CD4-positive, alpha-beta T cell (primary cell): ENCODE measurements around the gene FUT8. TPM values are rescaled to one million over a fixed set of nuclear protein-coding genes. Genes with fewer than 3 reads are reported as not detected.

Experiments
- ATAC-seq: fragments of 200-7000 bp; cut with Tn5 transposase; one replicate; pipeline ENCODE4 v1.10.0; 2022; ENCODE audit warnings: mild to moderate bottlenecking; ENCODE audit not compliant: poor library complexity
- CTCF ChIA-PET: fragments of 350-600 bp; sonication (Branson Sonifier 250); formaldehyde crosslinking; loops from one replicate; lab custom pipeline; 2021; ENCODE audit warnings: antibody characterized with exemption, inconsistent platforms; lab: Charles Lee
- POLR2A ChIA-PET: fragments of 350-600 bp; sonication (Branson Sonifier 250); formaldehyde crosslinking; loops from one replicate; lab custom pipeline; 2021; ENCODE audit warnings: antibody characterized with exemption, inconsistent platforms; lab: Charles Lee
- DNase-seq, 14 experiments: peaks; one replicate each; pipeline ENCODE4 v3.0.0-alpha.2; 2013 to 2020; ENCODE audit warnings: mixed read lengths in 2 of 14
- H3K27ac ChIP-seq, 2 donors: one replicate each; pipeline versions ENCODE4 v1.5.1 to v1.7.0; 2013; ENCODE audit warnings: low read length in 2 of 2, low read depth in 1 of 2, mild to moderate bottlenecking in 1 of 2
- H3K27me3 ChIP-seq, 2 experiments: 1 replicate in 1 of 2; 2 replicates in 1 of 2; pipeline versions ENCODE4 v1.6.1 to v1.7.0; 2013; ENCODE audit warnings: low read length in 2 of 2, control low read depth in 1 of 2, mild to moderate bottlenecking in 1 of 2, moderate library complexity in 1 of 2; ENCODE audit not compliant: insufficient read depth in 2 of 2, control insufficient read depth in 1 of 2
- H3K36me3 ChIP-seq: one replicate; pipeline ENCODE4 v1.6.1; 2013; ENCODE audit warnings: low read length, control low read depth; ENCODE audit not compliant: insufficient read depth
- H3K4me1 ChIP-seq: one replicate; pipeline ENCODE4 v1.6.1; 2013; ENCODE audit warnings: low read length, control low read depth; ENCODE audit not compliant: insufficient read depth
- H3K4me3 ChIP-seq: one replicate; pipeline ENCODE4 v1.5.1; 2013; ENCODE audit warnings: mild to moderate bottlenecking, low read length, moderate library complexity
- H3K9me3 ChIP-seq, 2 experiments: 1 replicate in 1 of 2; 2 replicates in 1 of 2; pipeline versions ENCODE4 v1.6.1 to v1.7.0; 2013; ENCODE audit warnings: low read length in 2 of 2, mild to moderate bottlenecking in 2 of 2, control low read depth in 1 of 2, moderate library complexity in 1 of 2; ENCODE audit not compliant: control insufficient read depth in 1 of 2, insufficient read depth in 1 of 2
- H3K27ac Mint-ChIP-seq: one replicate; pipeline ENCODE4 v1.8.0; 2020; ENCODE audit warnings: mixed read lengths
- H3K27me3 Mint-ChIP-seq: one replicate; pipeline ENCODE4 v1.8.0; 2021; ENCODE audit warnings: mixed read lengths
- H3K36me3 Mint-ChIP-seq: one replicate; pipeline ENCODE4 v1.8.0; 2021; ENCODE audit warnings: low read depth, mixed read lengths
- H3K4me1 Mint-ChIP-seq: one replicate; pipeline ENCODE4 v1.8.0; 2021; ENCODE audit warnings: low read depth, mixed read lengths
- H3K4me3 Mint-ChIP-seq: one replicate; pipeline ENCODE4 v1.8.0; 2020; ENCODE audit warnings: mild to moderate bottlenecking, mixed read lengths
- H3K9me3 Mint-ChIP-seq: one replicate; pipeline ENCODE4 v1.8.0; 2020; ENCODE audit warnings: mixed read lengths
- intact Hi-C, 2 experiments: fragments of 100-400 bp; cut with DNase I in 1 of 2; cut with micrococcal nuclease in 1 of 2; formaldehyde crosslinking; loops; one replicate each; pipeline versions ENCODE4 v1.15.1 to v1.9.0; 2023 to 2025; cut with DNase I, micrococcal nuclease
- total RNA-seq, 174 experiments: library from RNA in 2 of 174; stranded (reverse) in 2 of 174; gene quantifications; one replicate each; pipeline ENCODE4 v1.2.3 and lab custom pipeline; 2021 to 2026
- TF ChIP-seq, protein P1 (sequence below): fragments of 200-600 bp; IDR thresholded peaks from one replicate; pipeline ENCODE4 v1.8.0; 2022; ENCODE audit warnings: antibody characterized with exemption, mild to moderate bottlenecking

The FUT8 gene
- total RNA-seq, 2 experiments from 2014 or later: 31.3 to 39.1 TPM

- Mint-ChIP-seq H3K4me1 (no peaks in the 10 kb centered on the region), H3K27me3 (no peaks in the 10 kb centered on the region), H3K27ac (no peak overlapping the region), H3K36me3 (no peaks in the 10 kb centered on the region), H3K4me3 (no peak overlapping the region), H3K9me3 (no peaks in the 10 kb centered on the region)
- POLR2A ChIA-PET: no interaction called here
- Histone ChIP-seq H3K9me3 (no peaks in the 10 kb centered on the region), H3K27me3 (no peaks in the 10 kb centered on the region), H3K27ac (no peak overlapping the region), H3K36me3 (no peaks in the 10 kb centered on the region), H3K4me3 (no peak overlapping the region), H3K4me1 (no peaks in the 10 kb centered on the region)
- CTCF ChIA-PET: interaction anchor here (0.8 kb wide), 1 partner anchor 220 kb away, joined by 3 read pairs; no protein-coding TSS in a partner anchor
- DNase-seq (no peak), ATAC-seq (no peak)
- intact Hi-C loops: no loop called here
- TF ChIP-seq, protein P1, sequence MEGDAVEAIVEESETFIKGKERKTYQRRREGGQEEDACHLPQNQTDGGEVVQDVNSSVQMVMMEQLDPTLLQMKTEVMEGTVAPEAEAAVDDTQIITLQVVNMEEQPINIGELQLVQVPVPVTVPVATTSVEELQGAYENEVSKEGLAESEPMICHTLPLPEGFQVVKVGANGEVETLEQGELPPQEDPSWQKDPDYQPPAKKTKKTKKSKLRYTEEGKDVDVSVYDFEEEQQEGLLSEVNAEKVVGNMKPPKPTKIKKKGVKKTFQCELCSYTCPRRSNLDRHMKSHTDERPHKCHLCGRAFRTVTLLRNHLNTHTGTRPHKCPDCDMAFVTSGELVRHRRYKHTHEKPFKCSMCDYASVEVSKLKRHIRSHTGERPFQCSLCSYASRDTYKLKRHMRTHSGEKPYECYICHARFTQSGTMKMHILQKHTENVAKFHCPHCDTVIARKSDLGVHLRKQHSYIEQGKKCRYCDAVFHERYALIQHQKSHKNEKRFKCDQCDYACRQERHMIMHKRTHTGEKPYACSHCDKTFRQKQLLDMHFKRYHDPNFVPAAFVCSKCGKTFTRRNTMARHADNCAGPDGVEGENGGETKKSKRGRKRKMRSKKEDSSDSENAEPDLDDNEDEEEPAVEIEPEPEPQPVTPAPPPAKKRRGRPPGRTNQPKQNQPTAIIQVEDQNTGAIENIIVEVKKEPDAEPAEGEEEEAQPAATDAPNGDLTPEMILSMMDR: no peak
Observed at GRCh38 chr14:65783101-65783500, 370.6 kb downstream of the FUT8 start.

GRCh38 chr14:65783576-65783975 is 371.0 kb downstream of the FUT8 start:
- Histone ChIP-seq H3K4me1 (no peaks in the 10 kb centered on the region), H3K9me3 (no peaks in the 10 kb centered on the region), H3K36me3 (no peaks in the 10 kb centered on the region), H3K27me3 (no peaks in the 10 kb centered on the region), H3K27ac (no peak overlapping the region), H3K4me3 (no peak overlapping the region)
- intact Hi-C loops: no loop called here
- TF ChIP-seq, protein P1: no peak
- Mint-ChIP-seq H3K36me3 (no peaks in the 10 kb centered on the region), H3K27ac (no peak overlapping the region), H3K27me3 (no peaks in the 10 kb centered on the region), H3K4me1 (no peaks in the 10 kb centered on the region), H3K9me3 (no peaks in the 10 kb centered on the region), H3K4me3 (no peak overlapping the region)
- DNase-seq (no peak), ATAC-seq (no peak)
- CTCF ChIA-PET: interaction anchor here (0.8 kb wide), 1 partner anchor 221 kb away, joined by 3 read pairs; no protein-coding TSS in a partner anchor
- POLR2A ChIA-PET: no interaction called here

- H3K4me1 Mint-ChIP-seq: no peaks in the 10 kb centered on the region
- no peaks in the 10 kb centered on the region for H3K36me3 ChIP-seq
- no peaks in the 10 kb centered on the region for H3K36me3 Mint-ChIP-seq
- ATAC-seq (no peak), DNase-seq (no peak)
- TF ChIP-seq, protein P1: no peak
- intact Hi-C loops: no loop called here
- H3K4me3 ChIP-seq: no peak overlapping the region
- no peaks in the 10 kb centered on the region for H3K27me3 ChIP-seq
- H3K27ac ChIP-seq: no peak overlapping the region
- ChIA-PET POLR2A (no interaction called here), CTCF (no interaction called here)
- no peak overlapping the region for H3K4me3 Mint-ChIP-seq
- no peaks in the 10 kb centered on the region for H3K9me3 ChIP-seq
- no peaks in the 10 kb centered on the region for H3K9me3 Mint-ChIP-seq
- H3K27me3 Mint-ChIP-seq: no peaks in the 10 kb centered on the region
- no peaks in the 10 kb centered on the region for H3K4me1 ChIP-seq
- H3K27ac Mint-ChIP-seq: no peak overlapping the region
Observed at GRCh38 chr14:65784574-65784973, 372.0 kb downstream of the FUT8 start.
